Activated gamma-delta T cell treated with Interleukin-2 at 50 U/mL for 16 hours (primary cell): Measurements from ENCODE around the gene PPM1E.
"Not testable (repeated sequence)": the region's sequence is repeated elsewhere in the genome, so short reads cannot be mapped to it uniquely, and the experiment has no call there.

Experiments used
- DNase-seq: peaks from one replicate; pipeline ENCODE4 v3.0.0-alpha.2; 2020

PPM1E gene

DNA sequence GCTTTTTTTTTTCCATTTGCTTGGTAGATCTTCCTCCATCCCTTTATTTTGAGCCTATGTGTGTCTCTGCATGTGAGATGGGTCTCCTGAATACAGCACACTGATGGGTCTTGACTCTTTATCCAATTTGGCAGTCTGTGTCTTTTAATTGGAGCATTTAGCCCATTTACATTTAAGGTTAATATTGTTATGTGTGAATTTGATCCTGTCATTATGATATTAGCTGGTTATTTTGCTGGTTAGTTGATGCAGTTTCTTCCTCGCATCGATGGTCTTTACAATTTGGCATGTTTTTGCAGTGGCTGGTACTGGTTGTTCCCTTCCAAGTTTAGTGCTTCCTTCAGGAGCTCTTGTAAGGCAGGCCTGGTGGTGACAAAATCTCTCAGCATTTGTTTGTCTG lies 94.5 kb downstream of the PPM1E start:
- DNase-seq: not testable (repeated sequence)

DNA sequence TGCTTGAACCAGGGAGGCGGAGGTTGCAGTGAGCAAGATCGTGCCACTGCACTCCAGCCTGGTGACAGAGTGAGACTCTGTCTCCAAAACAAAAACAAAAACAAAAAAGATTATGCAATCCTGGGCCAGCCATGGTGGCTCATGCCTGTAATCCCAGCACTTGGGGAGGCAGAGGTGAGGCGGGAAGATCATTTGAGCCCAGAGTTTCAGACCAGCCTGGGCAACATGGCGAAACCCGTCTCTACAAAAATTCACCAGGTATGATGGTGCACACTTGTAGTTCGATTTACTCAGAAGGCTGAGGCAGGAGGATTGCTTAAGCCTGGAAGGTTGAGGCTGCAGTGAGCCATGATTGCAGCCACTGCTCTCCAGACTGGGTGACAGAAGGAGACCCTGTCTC lies 109.6 kb downstream of the PPM1E start:
- DNase-seq: no peak

DNA sequence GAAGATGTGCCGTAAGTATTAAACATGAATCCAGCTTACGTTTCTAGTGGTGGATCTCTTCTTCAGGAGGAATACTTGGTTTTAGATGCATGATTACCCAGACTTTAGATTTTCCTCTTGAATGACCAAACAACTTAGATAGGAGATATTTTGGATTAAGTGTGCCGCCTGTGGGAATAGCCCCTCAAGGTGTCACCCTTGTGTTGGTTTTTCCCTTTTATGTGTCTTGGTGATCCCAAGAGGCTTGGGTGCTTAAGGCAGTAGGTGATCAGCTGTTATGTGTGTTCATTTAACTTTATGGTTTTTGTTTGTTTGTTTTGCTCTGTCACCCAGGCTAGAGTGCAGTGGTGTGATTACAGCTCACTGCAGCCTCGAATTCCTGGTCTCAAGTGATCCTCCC lies 115.1 kb downstream of the PPM1E start:
- no peak for DNase-seq

DNA sequence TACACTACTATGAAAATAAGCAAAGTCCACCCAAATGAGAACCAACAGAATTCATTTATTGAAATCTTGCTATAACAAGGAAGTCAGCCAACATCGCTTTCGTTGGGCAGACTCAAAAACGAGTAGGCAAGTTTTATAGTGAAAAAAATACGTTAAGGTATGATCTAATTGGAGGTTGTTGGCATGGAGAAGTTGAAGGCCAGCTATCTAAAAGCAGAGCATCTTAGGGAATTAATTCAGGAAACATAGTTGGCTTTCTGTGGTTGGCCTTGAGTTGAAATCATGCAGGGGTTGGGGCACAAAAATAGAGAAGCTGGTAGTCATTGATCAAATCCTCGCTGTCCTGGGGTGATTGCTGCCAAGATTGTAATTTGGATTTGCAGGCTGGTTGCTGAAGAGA lies 118.3 kb downstream of the PPM1E start:
- no peak for DNase-seq

DNA sequence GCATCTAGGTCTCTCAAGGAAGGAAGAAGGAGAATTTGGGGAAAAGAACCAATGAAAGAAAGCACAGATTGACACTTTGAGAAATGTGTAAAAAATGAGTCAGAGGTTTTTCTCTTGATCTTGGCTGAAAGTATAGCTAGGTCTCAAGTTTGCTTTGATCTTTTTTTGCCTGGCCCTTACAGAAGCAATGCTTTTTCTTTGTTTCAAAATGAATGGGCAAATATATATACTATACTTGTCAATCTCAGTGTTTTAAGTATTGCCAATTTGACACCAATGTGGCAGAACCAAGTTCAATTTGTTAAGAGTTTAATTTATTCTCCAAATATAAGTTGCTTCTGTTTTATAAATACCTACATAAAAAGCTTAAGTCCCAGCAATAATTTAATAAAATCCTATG lies 119.6 kb downstream of the PPM1E start:
- DNase-seq: no peak

DNA sequence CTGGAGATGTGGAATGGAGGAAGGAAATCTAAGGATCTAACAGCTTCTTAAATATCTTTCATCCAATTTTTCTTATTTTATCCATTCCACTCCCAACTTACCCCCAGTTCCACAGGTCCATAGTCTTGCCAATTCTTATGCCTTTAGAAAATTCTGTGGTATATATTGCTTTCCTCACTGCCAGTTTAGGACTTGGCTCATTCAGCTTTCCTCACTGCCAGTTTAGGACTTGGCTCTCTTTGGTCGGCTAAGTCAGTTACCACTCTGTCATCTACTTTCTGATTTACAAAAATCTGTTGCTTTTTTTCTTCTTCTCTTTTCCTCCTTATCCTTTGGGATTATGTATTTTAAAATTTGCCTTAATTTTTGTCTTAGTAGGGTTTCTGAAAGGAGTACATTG lies 128.5 kb downstream of the PPM1E start:
- no peak for DNase-seq

DNA sequence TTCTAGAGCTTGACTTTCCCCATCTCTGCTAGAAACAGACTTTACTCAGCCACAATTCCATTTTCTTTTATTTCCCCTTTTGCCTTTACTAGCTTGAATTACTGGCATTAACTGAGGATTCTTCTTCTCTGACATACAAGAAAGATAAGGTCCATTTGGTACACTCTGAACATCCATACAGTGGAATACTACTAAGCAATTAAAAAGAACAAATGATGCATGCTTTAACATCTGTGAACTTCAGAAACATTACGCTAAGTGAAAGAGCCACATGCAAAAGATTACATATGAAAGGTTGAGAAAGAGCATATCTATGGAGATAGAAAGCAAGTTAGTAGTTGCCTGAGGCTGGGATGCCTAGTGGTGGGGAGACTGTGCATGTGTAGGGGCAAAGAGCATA lies 130.9 kb downstream of the PPM1E start:
- DNase-seq: no peak

DNA sequence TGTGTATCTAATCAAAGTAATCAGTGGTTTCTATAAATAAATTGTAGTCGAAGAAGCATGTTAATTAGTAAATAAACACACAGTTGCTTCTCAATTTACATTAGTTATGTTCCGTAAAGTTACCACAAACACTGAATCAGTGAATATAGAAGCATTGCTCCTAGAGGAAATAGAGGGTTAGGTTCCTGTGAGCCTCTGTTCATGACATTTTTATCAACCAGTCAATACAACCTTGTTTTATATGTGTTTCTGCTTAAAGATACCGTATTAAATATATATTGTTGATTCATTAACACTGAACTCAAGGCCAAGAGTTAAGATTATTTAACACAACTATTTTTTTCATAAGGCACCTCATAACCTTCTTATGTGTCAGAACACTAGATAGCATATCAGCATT lies 134.3 kb downstream of the PPM1E start:
- DNase-seq: no peak

DNA sequence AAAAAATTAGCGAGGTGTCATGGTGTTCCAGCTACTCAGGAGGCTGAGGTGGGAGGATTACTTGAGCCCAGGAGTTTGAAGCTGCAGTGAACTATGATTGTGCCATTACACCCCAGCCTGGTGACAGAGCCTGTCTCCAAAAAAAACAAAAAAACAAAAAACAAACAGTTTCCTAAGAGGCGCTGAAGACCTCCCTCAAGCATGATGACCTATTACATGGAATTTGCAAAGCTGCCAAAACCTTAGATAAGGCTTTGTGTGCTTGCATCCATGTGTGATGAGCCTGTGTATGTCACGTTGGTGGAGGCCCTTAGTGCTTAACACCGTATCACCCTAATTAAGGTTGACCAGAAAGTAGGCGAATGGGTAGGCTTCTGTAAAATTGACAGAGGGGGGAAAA lies 143.5 kb downstream of the PPM1E start:
- no peak for DNase-seq

DNA sequence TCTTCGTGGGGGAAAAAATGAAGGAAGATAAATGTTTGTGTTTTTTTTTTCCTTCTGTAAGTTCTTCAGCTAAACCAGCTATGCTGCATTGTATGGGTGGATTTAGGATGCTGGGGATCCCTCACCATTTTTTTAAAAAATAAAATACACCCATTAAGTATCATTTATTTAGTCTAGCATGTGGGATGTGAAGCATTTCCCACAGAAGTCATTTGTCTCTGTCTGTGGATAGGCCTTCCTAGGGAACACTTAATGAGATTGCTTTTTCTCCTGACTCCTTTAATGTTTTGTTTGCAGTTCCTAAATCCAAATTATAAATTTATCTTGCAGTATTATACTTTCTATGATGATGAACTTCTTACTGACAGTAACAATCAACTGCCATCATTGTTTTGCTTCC lies 146.7 kb downstream of the PPM1E start:
- no peak for DNase-seq

DNA sequence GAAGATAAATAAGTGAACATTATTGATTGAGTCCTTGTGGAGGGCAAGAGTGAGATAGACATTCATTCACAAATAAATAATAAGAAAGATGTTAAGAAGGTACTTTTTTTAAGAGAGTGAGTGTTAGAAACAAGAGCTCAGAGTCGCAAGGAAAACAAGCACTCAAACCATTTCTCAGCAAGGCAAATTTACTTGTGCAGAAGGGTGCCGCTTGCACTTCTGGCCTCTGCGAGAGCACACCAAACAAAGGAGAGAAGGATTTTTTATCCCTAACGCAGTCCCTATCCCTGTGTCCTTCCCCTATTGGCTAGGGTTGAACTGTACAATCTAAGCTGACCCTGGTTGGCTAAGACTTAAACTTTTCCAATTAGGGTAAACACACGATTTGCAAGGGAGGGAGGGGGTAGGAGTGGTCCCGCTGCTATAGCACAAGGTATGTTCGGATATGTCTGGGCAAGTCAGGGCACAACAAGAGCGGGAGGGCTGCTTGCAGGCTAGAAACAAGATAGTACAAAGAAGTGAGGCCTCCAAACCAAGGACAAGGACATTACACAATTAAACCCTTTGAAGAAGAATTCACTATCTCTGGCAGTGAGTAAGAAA lies 156.2 kb downstream of the PPM1E start:
- DNase-seq: no peak

DNA sequence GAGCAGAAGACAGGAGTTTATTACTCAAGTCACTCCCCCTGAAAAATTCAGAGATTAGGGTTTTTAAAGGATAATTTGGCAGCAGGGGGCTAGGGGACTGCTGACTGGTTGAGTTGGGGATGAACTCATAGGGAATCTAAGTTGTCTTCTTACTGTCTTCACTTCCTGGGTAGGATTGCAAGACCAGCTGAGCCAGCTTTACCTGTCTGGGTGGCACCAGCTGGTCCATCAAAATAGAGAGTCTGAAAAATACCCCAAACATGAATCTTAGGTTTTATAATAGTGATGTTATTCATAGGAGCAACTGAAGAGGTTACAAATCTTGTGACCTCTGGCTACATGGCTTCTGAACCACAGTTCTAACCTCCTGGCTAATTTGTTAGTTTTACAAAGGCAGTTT lies 157.9 kb downstream of the PPM1E start:
- DNase-seq: no peak

DNA sequence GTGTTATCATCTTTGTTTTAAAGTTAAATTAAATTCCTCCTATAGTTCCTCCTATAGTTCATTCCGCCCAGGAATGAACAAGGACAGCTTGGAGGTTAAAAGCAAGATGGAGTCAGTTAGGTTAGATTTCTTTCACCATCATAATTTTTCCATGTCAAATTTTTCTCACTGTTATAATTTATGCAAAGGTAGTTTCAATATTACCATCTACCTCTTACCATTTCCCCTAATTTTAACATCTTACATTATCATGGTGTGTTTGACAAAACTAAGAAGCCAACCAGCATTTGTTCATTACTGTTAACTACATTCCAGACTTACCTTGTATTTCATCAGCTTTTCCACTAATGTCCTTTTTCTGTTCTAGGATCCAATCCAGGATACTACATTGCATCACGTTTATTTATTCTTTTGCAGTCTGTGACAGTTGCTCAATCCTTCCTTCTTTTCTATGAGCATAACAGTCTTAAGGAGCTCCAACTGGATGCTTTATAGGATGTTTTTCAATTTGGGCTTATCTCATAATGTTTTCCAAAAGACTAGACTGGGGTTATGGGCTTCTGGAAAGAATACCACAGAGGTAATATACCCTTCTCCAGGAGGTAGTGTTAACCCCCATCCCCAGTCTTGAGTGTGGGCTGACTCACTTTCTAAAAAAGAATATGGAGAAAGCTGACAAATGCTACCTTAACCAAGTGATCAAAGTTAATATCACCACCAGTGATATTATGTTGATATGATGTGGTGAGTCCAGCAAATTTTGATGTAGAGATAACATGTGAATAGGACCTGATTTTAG lies 158.5 kb downstream of the PPM1E start:
- DNase-seq: no peak

DNA sequence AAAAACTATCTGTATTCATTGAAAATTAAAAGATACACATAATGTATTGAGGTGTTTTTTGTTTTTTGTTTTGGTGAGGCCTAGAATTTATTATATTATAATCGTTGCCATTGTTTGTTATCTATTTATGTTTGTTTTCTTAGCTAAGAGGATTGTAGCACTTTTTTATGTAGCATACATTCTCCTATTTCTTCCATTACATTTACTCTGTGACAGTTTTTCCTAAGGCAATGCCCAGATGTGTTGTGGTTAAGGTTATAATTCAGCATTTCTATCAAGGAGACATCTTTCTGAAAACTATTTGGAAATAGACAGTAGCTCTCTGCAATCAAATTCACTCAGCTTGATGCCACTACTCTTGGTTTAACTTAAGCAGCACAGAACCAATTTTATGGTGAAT lies 161.6 kb downstream of the PPM1E start:
- no peak for DNase-seq

DNA sequence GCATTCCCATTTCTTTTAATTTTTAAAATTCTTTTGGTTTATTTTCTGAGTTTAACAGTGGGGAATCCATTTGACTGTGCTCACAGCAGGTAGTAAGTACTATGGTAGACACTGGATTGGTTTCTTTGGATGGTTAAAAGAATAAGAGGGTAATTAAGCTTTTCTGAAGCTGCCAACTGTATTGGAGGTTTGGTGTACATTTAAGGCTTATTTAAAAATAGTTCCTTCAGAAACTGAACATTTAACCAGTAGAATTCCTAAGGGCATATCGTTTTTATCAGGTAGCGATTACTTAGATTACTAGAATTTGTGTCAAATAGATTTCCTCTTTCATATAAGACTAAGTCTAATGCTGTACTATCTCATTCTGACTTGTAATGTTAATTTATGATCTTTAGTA lies 162.4 kb downstream of the PPM1E start:
- DNase-seq: no peak

DNA sequence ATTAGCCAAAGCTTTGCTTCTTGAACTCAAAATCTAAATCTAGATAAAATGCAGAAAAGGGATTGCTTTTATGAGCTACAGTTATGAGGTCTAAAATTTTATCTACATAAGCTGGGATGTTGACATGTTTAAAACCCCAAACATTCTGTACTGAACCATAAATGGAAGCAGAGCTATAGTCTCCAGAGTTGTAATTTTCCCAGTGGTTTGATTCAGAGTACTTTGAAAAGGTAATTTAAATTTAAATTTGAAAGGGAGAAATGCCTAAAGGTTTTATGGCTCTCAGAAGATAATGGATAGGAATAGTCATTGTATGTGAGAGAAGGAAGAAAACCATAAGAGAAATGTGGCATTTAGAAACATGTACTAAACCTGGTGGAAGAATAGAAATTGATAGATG lies 163.2 kb downstream of the PPM1E start:
- no peak for DNase-seq

DNA sequence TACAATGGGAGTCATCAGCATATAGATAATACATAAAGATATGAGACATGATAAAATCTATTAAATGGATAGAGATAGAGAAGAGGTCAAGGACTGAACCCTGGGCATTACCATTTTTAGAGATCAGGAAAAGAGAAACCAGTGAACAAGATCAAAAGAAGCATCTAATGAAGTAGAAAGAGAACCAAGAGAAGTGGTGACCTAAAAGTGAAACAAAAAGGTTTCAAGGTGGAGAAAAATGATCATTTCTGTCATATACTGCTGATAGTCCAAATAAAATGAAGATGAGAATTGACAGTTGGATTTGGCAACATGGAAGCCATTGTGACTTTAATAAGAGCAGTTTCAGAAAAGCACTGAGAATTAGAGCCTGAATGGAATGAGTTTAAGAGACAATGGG lies 165.1 kb downstream of the PPM1E start:
- DNase-seq: no peak

DNA sequence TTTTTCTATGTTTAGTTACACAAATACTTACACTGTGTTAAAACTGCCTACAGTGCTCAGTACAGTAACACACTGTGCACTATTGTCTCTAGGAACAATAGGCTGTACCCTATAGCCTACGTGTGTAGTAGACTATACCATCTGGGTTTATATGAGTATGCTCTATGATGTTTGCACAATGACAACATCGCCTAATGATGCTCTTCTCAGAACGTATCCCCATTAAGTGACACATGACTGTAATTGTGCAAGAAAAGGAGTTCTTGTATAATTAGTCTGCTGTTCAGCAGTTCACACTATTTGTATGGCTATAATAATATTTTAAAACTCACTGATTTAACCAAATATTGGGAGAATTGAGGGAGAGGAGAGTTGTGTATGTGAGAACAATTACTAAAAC lies 177.3 kb downstream of the PPM1E start:
- no peak for DNase-seq

DNA sequence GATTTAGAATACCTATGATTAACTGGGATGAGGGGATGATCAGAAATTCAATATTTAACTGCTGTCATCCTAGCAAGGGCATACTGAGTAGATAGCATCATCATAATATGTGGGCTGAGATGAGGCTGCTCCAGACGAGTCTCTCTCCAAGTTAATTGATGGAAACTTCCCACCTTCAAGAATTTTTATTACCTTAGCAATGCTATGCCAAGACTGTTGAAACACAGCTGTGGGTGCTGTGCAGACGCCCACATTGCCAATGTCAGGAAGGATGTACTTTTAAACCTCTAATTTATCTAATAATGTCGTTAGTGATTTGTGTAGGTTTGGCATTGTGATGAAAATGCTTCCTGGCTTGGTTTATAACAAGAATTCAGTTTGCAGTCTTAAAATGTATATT lies 180.6 kb downstream of the PPM1E start:
- DNase-seq: no peak

DNA sequence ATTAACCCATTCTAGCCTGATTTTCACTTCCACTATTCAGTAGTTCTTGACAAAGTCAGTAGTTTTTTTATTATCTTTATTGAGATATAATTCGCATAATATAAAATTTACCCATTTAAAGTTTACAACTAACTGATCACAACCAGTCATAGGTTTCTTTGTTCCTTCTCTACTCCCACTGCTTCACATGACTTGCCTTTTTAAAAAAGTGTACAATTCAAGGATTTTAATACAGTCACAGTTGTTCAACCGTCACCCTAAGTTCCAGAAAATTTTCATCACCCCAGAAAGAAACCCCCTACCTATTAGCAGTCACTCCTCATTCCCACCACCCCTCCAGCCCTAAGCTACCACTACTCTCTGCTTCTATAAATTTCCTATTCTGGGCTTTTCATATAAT lies 188.5 kb downstream of the PPM1E start:
- no peak for DNase-seq

DNA sequence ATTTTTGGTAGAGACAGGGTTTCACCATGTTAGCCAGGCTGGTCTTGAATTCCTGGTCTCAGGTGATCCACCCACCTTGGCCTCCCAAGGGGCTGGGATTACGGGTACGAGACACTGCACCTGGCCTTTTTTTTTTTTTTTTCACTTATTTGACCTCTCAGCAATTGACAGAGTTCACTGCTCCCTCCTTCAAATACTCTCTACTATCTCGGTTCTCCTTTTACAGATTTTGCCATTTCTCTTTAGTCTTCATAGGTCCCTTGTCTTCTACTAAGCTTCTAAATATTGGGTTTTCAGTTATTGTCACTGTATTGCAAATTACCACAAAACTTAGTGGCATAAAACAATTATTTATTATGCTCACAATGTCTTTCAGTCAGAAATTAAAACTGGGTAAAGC lies 191.8 kb downstream of the PPM1E start:
- no peak for DNase-seq

DNA sequence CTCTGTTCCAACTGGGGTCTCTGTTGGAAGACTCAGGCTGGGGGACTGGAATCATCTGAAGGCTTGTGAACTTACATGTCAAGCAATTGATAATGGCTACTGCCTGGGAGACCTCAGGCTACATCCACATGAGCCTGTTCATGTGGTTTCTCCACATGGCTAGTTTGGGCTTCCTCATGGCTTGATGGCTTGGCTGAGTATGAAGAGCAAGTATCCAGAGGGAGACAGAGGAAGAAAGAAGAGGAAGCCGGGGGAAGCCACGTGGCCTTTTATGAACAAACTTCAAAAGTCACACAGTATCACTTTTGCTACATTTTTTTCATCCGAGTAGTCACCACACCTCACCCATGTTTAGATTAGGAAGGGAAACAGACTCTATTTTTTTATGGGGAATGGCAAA lies 192.2 kb downstream of the PPM1E start:
- DNase-seq: no peak

DNA sequence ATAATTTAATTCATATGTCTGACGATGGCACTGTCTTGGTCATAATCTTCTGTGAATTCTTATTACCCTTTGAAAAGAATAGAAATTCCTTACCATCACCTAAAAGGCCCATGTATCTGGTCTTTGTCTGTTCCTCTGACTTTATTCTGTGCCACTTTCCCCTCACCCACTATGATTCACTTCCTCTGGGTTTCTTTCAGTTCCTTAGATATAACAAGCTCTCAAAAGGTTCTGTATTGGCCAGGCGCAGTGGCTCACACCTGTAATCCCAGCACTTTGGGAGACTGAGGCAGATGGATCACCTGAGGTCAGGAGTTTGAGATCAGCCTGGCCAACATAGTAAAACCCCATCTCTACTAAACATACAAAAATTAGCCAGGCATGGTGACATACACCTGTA lies 198.7 kb downstream of the PPM1E start:
- DNase-seq: not testable (repeated sequence)

DNA sequence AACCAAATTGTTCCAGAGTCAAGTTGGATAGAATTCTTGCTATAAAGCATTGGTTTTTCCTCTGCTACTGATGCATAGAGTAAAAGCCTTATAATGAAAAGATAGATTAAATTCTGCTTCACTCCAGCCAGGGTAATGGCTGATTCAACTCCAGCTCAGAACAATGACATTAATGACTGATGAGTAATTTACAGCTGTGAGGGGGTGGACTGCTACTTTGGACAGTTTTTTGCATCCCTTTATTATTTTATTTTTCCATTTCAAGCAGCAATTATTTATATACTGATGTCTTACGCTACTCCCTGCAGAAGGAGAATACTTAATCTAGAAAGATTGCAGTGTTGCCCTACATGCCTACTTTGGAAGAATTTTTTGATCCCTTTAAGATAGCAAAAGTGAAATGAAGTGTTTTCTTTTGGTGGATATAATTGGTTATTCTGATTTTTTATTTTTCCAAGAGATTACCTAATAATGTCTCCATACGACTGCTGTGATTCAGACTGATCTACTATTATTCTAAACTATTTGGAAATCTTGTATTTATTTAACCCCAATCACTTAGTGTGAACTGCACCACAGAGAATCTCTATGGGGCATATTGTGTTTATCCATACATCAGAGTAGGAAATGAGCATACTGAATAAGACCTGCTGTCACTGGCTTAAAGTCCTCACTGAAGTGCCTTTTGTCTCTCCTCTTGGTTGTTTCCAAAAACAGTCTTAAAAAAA lies 201.5 kb downstream of the PPM1E start:
- DNase-seq: no peak

DNA sequence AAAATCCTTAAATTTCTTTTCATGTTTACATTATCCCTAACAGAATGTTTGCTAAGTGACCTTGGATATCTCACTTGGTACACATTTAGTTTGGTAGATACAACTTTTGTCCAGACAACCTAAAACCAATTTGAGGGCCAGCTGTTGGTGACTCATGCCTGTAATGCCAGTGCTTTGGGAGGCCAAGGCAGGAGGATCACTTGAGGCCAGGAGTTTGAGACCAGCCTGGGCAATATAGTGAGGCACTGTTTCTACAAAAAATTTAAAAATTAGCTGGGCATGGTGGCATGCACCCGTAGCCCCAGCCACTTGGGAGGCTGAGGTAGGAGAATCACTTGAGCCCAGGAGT lies 202.0 kb downstream of the PPM1E start:
- DNase-seq: not testable (repeated sequence)
